HG03521 (cell line): Measurements from ENCODE around the gene TNFRSF14.
"Not testable (repeated sequence)": the region's sequence is repeated elsewhere in the genome, so short reads cannot be mapped to it uniquely, and the experiment has no call there.

ENCODE experiments used
- ATAC-seq: cut with Tn5 transposase; IDR thresholded peaks from one replicate; pipeline ENCODE4 v1.9.1; 2021; ENCODE audit warnings: mild to moderate bottlenecking, moderate library complexity; ENCODE audit not compliant: unreplicated experiment

Gene TNFRSF14

DNA sequence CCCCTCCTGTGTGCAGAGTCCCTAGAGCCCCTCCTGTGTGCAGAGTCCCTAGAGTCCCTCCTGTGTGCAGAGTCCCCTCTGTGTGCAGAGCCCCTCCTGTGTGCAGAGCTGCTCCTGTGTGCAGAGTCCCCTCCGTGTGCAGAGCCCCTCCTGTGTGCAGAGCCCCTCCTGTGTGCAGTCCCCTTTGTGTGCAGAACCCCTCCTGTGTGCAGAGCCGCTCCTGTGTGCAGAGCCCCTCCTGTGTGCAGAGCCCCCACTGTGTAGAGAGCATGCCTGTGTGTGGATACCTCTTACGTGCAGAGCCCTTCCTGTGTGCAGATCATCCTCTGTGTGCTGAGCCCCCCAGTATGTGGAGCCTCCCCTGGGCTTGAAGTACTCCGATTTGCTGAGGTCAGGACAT lies 17.8 kb upstream of the TNFRSF14 start:
- ATAC-seq, result no peak

DNA sequence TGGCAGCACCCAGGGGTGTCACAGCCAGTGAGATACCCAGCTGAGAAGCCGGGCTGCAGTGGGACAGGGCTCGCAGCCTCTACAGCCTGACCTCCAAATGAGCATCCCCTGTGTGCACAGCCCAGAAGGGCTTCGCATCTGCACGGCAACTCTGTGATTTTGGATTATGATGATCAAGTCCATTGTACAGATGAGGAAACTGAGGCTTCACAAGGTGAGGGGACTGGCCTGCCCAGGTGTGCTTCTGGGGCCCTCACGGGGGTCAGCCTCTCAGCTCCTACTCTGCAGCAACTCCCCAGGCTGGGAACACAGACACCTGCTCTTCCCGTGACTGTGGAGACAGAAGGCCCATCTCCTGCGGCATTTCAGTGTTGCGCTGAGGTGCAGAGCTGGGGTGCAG lies 17.3 kb upstream of the TNFRSF14 start:
- no peak for ATAC-seq

- no peak for ATAC-seq
Observed at GRCh38 chr1:2539312-2539907, 16.8 kb upstream of the TNFRSF14 start.

DNA sequence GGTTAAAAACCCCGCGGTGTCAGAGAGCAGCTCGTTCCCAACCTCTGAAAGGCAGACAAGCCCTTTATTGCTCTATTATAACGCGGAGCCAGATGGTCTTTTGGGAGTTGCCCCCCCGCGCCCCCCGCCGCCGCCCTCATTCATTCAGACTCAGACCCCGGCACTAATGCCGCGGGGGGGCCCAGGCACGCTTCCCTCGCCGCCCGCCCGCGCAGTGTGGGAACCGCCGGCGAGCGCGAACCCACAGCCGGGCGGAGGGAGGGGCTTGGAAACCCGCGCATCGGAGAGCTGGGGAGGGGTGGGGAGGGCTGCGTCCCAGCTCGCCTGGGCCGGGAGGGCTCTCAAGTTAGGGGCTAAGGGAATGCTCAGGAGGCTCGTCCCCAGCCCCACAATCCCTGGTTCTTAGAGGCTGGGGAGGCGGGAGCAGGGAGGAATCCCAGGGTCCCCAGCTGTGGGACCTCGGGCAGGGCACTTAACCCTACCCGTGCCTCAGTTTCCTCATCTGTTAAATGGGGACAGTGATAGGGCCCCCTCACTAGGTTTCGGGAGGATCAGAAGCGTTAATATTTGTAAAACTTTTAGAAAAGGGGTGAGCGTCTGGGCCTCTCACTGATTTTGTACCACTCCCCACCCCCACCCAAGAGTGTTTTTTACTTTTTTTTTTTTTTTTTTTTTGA lies 15.2 kb upstream of the TNFRSF14 start:
- ATAC-seq, result no peak

- ATAC-seq, result no peak
Observed at GRCh38 chr1:2541619-2542245, 14.4 kb upstream of the TNFRSF14 start.

DNA sequence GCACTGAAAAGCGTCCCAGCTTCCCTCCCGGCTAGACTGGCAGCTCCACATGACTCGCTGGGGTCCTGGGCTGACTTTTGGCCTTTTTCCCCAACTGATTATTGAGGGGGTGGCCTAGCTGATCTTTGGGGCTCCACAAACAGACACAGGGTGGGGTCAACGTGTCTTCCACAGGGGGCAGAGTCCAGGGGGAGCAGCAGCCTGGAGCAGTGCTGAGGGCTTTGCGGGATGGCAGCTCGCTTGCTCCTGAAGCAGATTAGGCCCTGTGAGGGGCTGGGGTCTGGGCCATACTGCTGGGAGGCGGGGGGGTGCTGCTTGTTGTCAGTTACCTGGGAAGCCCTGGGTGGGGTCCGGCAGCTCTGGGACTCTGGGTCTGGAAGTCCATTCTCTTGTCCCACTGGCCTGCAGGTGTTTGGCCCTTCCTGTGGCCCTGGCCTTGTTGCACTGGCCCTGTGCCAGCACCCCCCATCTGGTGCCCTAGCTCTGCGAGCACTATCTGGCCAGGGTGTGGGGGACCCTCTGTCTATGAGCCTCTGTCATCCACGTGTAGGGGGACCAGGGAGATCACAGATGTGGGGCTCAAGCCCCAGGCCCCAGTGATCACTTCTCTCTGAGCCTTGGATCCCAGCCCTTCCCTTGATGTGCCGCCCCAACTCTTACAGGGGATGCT lies 13.8 kb upstream of the TNFRSF14 start:
- no peak for ATAC-seq

DNA sequence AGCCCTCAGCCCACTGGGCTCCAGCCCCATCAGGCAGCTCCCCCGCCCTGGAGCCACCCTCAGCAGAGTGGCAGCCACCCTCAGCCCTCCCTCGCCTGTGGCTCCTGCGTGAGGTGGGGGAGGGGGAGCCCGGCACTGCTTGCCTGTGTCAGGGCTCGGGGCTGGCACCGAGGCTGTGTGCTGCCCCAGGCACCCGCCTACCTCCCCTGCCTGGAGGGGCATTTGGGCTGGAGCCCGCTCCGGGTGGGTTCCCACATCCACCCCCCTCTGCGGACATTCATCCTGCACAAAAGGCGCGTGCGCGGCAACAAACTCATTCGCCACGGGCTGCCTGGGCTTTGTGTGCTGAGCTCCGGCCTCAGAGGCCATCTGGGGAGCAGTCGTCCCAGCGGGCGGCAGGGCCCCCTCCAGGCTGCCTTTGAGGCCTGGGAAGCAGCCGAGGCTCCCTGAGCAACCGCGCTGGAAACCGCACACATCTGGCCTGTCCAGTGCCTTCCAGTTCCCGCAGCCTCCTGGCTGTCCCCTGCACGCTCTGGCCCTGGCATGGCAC lies 12.6 kb upstream of the TNFRSF14 start:
- no peak for ATAC-seq

- no peak for ATAC-seq
Observed at GRCh38 chr1:2544093-2544874, 11.9 kb upstream of the TNFRSF14 start.

DNA sequence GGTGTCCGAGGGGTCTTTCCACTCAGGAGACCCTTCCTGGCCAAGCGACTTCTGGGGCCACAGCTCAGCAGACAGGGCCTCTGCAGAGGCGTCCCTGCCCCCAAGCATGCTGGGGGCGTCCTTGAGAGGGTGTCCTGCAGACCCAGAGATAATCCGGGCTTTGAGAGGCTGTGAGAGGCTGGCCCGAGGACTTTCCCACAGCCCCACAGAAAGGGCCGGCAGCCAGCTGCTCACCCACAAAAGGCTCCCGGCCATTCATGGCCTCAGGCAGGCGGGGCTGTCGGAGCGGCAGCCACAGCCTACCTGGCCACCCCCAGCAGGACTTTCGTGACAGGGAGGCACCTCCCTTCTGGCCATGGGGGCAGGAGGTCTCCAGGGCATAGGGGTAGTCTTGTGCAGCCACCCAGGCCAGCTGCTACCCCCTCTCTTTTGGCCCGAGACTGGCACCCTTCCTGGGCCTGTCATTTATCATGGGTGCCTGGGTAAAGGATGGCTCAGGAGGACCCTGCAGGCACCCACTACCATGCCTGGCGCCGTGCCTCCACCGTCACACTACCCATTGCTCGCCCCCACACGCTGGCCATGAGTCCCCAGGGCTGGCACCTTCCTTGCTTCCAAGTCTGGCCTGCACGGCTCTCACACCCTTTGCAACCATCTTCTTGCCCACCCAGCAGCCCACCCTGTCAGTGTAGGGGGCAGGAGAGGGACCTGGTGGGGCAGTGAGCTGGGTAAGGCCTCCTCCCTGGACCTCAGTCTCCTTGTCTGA lies 11.1 kb upstream of the TNFRSF14 start:
- no peak for ATAC-seq

- ATAC-seq, result peak; percentile 44
Observed at GRCh38 chr1:2545754-2546514, 10.2 kb upstream of the TNFRSF14 start.

DNA sequence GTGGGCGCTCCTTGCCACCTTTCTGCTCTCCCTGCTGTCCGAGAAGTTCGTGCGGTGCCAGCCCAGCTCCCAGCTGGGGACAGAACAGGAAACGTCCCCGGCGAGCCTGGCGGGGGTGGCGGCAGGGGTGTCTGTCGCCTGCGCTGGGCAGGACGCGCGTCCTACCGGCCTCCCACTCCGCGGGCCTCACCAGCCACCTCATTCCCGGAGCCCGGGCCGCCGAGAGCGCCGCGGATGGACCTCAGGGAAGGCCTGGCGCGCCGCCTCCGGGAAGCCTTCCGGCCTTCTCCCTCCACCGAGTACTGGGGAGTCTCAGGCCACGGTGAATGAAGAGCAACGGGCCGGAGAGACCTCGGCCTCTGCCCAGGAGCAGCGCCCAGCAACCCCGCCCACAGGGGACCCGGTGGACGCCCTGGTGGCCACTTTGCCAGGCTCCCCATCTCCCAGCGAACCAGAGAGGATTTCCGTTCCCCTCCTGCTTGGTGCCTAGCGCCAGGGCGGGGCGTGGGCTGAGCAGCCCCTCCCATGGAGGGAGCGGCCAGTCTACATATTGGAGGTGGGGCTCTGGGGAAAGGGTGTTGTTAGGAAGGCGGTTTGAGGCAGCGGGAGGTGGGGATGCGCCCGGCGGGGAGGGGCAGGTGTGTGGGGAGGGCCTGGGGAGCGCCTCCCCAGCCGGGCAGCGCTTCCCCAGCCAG lies 9.5 kb upstream of the TNFRSF14 start:
- ATAC-seq, result peak; percentile 31

- ATAC-seq, result no peak
Observed at GRCh38 chr1:2547210-2548067, 8.7 kb upstream of the TNFRSF14 start.

GRCh38 chr1:2548068-2548589 lies 8.0 kb upstream of the TNFRSF14 start:
- ATAC-seq, result no peak

DNA sequence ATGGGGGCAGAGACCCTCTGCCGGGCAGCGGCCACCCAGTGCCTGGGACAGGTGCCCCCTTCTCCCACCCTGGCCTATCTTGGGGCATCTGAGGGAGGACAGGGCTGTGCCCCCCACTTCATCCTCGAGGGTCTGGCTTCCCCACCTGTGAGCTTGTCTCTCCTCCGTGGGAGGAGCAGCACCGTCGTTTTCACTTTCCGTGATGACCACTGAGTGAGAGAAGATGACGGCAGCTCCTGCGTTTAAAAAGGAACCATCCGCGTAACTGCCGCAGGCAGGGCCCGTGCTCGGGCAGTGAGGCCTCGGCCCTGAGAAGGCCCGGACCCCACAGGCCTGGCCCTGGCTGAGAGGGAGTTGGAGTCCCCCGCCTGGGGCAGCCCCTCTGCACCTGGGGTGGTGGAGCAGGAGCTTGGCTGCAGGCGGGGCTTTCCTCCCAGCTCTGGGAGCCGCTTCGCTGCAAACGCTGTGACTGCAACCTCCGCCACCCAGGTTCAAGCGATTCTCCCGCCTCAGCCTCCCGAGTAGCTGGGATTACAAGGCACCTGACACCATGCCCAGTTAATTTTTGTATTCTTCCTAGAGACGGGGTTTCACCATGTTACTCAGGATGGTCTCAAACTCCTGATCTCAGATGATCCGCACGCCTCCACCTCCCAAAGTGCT lies 6.7 kb upstream of the TNFRSF14 start:
- not testable (repeated sequence) for ATAC-seq

GRCh38 chr1:2550309-2550861 lies 5.8 kb upstream of the TNFRSF14 start:
- not testable (repeated sequence) for ATAC-seq

DNA sequence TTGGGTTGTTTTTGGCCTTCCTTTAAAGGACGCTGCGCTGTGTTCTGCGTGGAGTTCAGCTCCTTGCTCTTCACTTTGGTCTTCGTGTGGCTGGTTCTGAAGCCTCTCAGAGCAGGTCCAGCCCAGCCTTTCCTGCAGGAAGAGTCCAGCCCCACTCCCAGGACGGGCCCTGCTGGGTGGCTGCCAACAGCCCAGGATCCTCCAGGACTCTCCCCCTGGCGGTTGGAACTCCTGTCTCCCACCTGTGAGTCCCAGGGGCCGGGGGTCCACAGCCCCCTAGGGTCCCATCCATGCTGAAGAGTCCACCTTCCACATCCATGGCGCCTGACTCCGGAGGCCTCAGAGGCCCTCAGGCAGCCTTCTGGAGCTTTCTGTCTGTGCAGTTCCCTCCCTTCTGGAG lies 4.6 kb upstream of the TNFRSF14 start:
- not testable (repeated sequence) for ATAC-seq

GRCh38 chr1:2552189-2552588 lies 4.0 kb upstream of the TNFRSF14 start:
- no peak for ATAC-seq
